Fibroblast of skin of right quadriceps (primary cell): ENCODE data around the gene KCNAB1.
A peak's percentile ranks its signal among the peaks of the same experiment; 100 is the strongest.
"Not testable (repeated sequence)": the region's sequence is repeated elsewhere in the genome, so short reads cannot be mapped to it uniquely, and the experiment has no call there.

Source experiments
- DNase-seq: peaks from one replicate; pipeline ENCODE4 v3.0.0-alpha.2; 2013

Gene KCNAB1

DNA sequence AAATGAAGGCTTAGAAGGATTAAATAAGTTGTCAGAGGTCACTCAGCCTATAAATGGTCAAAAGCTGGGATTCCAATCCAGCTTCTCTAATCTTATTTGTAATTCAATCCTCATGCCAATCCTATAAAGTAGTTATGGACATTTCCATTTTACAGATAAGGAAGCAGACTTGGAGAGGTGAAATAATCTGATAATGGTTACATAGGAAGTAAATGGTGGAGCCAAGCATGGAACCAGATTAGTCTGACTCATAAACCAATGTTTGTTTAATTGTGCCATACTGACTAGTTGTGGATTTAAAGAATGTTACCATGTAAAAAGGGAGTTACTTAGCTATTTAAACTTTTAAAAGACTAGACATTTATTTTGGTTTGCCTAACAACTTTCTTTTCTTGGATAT lies 59.7 kb downstream of the KCNAB1 start:
- DNase-seq = peak; percentile 21

DNA sequence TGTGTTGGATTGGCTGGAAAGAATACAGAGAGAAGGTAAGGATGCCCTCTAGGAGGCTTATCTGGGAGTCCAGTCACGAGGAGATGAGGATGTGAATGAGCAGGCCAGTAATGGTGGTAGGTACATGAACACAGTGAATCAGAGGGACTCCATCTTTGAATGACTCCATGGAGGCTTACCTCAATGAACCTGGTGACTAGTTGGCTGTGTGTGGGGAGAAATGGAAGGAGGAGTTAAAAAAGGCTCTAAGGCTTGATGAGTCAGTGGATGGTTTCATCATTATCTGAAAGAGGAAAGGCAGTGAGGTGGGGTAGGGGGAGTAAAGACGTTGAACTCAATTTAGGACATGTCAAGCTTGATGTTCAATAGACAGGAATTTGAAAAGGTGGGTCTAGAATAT lies 61.1 kb downstream of the KCNAB1 start:
- peak; percentile 40 for DNase-seq

DNA sequence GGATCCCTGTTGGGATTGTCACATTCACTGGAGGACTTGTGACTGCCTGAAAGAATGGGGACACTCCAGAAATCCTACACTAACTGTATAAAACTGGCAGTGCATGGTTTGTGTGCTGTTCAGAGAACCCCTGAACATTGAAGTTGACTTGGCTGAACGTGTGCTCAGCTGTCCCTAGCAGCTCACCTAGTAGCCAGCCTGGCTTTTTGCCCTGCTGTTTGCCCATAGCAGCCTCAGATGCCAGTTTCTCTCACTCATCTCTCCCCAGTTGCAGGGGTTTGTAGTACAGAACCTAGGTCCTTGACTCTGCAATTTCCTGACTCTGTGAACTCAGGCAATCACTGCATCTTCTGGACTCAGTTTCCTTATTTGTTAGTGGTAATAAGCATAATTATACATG lies 63.0 kb downstream of the KCNAB1 start:
- no peak for DNase-seq

DNA sequence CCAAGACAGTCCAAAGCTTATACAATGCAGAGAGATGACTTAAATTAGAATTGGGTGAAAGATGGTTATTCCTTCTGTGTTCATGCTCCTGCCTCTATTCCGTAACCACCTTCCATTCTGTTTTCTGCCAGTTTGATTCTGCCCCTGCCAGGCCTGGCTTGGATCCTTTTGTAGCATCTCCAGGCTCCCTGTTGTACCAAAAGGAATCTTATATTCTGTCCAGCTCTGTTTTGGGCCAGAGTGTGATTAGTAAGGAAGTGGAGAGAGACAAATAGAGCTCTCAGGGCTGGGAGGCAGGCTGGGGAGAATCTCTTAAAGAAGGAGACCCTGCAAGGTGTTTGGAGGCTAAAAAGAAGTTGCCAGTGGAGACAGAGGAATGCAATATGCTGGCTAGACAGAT lies 63.8 kb downstream of the KCNAB1 start:
- DNase-seq = no peak

DNA sequence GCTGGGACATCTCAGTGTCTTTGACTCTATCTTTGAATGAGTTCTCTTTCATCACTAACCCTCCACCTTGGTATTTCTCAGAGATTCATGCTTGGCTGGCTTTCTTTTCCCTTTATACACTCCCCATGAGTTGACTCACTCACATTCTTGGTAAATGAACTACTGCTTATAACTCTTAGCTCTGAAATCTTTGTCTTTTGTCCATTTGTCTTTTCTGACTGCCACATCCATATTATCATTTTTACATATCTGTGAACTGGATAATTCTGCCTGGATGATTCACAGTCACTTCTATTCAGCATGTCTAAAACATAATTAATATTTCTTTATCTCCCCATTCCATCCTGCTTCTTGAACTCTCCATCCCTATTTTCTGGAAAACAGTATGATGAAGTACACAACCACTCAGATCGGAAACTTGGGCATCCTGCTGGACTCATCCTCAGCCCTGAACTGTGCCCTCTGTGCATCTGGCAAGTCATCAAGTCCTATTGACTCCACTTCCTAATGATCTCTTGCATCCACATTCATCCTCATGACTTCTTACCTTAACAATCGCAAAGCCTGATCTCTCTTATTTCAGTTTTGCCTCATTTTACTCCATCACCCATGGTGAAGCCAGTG lies 66.9 kb downstream of the KCNAB1 start:
- DNase-seq = peak; percentile 57

DNA sequence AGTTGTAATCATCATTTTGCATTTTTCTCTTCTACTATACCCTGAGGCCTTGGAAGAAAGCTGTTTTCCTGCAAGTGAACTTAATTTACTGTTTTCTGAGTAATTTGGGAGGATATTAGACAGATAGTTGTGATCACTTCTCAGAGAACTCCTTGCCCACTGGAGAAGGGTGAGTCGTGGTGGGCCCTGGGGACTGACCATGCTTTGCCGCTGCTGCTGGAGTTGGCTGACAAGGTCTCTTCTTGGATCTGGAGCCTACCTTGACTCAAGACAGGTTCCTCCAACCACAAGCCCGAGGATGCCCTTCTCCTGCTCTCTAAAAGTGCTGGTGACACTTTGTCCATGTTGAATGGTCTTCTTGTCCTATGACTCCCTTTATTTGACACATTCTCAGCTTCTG lies 68.4 kb downstream of the KCNAB1 start:
- no peak for DNase-seq

DNA sequence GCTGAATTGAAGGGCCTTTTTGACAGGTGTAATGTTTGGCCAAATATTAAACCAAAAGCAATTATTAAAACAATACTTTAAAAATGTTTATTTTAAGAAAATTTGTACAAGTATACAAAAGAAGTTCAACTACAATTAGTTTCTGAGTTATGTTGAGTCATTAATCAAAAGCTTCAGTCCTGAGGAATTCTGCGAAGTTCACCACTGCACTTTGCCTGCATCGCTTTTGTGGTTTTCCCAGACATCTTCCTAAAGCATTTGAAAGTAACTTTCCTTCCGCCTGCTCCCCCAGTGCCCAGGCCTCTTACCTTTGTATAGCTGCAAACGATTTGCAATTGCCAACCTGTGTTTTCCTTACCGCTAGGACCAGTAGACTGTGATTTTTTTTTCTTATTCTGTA lies 69.5 kb downstream of the KCNAB1 start:
- DNase-seq = no peak

DNA sequence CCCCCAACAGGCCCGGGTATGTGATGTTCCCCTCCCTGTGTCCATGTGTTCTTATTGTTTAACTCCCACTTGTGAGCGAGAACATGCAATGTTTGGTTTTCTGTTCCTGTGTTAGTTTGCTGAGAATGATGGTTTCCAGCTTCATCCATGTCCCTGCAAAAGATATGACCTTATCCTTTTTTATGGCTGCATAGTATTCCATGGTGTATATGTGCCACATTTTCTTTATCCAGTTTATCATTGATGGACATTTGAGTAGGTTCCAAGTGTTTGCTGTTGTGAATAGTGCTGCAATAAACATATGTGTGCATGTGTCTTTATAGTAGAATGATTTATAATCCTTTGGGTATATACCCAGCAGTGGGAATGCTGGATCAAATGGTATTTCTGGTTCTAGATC lies 74.6 kb downstream of the KCNAB1 start:
- not testable (repeated sequence) for DNase-seq

DNA sequence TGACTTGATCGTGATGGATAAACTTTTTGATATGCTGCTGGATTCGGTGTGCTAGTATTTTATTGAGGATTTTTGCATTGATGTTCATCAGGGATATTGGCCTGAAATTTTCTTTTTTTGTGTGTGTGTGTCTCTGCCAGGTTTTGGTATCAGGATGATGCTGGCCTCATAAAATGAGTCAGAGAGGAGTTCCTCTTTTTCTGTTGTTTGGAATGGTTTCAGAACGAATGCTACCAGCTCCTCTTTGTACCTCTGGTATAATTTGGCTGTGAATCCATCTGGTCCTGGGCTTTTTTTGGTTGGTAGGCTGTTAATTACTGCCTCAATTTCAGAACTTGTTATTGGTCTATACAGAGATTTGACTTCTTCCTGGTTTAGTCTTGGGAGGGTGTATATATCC lies 76.8 kb downstream of the KCNAB1 start:
- DNase-seq = not testable (repeated sequence)

DNA sequence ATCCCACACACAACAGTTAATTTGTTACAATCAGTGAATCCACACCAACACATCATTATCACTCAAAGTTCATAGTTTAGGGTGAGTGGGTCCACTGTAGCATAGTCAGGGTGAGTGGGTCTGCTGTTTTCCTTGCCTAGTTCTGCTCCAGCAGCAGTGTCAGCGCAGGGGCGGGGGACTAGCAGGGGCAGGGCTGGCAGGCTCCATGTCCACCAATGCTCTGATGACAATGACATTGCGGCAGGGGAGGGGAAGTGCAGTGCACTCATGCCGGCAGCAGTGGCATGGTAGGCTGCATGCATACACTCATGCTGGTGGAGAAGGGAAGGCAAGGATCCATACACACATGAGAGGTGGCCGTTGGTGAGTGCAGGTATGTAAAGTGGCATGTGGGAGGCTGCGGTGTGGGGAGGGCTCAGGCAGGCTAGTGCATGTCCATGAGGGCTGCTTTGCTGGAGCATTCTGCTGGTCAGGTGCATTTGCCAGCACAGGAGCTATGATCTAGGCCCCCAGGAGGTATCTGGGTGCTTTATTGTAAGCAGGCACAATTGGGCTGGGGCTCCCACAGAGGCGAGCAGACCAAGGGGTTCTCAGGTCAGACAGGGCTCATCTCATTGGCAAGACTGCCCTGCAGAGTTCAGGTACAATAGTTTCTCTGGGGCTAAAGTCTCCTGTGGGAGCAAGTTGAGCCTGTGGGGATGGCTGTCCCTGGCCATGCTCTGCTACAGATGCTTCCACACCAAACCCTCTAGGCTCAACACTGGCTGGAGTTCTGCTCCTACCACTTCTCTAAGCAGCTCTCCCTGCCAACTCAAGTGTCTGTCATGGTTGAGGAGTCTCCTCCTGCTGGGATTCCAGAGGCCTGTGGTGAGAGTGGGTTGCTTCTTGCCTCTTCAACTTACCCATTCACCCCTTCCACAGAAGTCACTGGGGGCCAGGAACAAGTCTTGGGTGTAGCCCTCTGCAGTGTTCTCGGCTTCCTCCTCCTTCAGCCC lies 81.3 kb downstream of the KCNAB1 start:
- no peak for DNase-seq

DNA sequence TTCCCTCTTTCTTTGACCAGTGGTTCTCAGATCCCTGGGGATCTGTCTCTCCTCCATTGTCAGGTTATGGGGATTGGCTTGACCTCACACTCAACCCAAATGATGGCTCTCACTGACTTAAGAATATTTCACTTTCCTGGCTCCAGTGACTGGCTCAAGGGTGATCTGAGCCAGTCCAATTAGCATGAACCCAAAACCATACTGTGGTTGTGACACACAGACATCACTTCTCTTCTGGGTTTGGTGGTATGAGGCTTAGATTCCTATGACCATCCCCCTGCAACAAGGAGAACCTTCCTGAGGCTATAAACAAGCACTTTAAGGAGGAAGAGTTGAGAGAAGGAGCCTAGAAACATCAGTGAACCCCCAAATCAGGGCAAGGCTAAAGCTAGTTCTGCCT lies 85.8 kb downstream of the KCNAB1 start:
- DNase-seq = no peak

DNA sequence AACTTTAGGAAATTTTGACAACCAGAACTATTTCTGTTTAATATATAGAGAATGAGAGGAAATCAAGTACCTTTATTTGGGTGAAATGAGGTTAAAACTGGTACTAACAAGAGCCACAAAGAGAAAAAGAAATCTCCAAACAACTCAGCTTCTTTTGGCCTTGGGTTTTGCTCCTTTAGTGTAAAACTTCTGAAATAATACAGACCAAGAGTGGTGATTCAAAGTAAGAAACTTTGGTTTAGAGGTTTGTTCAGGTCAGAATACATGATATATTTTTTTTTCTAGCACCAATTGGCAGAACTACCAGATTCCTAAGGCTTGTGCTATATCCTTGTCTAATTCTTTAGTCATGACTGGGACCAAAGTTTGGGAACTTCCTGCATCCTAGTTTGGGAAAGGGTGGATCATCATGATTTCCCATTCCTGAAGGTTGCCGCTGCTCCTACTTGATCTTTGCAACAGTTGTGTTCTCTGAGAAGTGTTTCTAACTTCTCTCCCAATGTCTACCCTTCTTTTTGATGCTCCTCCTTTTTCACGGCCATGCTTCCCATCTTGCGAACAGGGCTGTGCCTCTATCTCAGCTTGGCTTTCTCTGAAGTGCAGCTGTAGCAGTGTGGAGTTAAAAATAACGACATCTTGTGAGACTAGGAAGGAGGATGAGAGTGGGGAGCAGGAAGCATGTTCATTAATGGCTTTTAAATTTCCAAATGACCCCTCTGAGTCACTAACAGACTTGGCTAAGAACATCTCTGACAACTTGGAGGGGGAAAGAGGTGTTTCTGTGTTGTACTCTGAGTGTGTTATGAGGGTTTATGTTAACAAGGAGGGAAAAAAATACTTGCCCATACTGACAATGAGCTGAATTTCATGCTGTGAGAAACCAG lies 87.7 kb downstream of the KCNAB1 start:
- peak; percentile 21 for DNase-seq

DNA sequence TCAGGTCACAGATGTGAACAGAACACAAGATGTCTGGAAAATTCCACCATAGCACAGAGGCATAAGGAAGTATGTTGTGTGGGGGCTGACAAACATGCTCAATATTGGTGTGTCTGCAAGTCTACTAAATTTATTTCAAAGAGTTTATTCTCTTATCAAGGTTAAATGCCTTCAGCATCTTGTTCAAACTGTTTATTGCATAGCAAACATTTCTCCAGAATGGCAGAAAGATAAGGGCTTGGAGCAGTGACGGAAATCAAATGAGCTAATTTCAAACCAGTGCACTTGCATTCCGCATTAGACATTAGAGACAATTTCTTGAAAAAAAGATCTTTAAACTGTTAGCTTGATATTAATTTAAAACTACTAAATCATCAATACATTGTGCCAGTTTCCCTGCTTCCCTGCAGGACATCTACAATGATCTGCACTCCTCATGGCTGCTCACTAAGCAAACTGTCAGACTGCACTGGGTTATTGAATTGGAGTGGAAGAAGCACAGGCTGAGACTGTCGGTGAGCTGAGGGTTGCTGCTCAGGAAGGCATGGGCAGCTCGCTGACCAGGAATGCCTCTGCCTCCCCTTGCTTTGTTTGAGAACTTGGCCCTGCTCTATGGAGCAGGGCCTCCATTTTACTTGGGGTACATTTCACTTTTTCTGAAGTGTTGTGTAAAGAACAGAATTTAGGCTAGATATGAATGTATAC lies 89.4 kb downstream of the KCNAB1 start:
- DNase-seq = no peak

DNA sequence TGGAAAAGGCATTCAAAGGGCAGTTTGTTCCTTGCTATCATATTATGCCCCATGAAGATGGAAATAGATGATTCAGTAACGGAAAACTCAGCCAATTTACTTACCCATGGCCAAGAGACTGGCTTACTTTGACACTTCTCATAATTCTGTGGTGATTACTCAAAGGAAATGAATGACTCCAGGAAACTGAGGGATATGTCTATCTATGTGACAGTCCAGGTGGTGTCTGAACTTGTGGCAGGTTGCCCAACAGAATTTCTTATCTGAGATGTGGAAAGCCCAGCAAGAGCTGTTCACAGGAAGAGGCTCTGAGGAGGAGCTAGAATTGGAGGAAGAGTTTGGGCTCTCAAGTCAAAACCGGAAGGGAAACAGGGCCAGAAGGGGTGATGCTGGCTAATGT lies 91.2 kb downstream of the KCNAB1 start:
- peak; percentile 14 for DNase-seq

DNA sequence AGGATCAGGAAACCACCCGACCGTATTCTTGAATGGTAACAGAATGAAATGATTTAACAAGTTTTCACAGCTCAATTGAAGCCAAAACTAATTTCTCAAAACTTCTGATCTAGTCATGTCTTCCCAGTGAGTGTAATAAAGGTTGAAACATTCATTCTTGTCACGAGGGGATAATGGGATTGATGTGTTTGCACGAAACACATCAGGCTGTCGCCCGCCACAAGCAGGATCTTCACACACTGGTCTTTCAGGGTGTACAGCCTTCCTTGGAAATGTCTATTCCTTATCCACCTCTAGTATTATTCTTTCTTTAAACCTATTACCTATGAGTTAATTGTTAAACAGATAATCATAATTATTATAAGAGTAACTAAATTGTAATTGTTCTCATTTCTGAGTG lies 94.3 kb downstream of the KCNAB1 start:
- DNase-seq = no peak

DNA sequence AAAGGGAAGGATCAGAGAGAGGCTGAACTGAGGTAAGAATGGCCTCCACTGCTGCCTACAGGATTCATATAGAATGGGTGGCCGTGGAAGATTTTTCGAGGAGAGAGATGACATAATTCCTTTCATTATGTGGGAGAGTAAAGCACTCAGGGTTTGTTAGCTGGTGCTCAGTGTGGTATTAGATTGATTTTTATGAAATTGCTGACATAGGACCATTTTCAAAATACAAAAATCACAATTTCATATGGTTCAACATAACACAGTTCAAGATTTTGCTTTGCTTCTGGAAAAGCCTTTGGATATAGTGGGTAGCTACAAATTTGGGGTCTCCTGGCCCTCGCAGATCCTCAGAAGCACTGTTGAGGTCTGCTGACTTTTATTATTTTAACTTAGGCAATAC lies 95.4 kb downstream of the KCNAB1 start:
- no peak for DNase-seq

DNA sequence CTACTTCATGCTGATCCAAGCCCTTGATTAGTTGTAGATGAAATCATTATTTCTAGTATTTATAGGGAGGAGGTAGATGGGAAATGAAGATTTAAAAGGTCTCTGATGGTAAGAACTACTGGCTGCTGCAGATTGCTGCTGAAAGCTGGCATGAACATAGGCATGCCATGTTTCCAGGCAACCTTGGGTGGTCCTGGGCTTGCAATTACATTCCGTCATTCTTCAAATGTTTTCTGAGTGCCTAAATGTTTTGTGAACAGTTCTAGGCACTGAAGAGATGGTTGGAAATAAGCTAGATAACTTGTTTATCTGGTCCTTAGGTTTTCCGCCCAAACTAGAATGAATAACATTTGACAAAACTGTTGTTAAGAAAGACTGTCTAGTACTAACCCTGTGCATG lies 95.8 kb downstream of the KCNAB1 start:
- no peak for DNase-seq

DNA sequence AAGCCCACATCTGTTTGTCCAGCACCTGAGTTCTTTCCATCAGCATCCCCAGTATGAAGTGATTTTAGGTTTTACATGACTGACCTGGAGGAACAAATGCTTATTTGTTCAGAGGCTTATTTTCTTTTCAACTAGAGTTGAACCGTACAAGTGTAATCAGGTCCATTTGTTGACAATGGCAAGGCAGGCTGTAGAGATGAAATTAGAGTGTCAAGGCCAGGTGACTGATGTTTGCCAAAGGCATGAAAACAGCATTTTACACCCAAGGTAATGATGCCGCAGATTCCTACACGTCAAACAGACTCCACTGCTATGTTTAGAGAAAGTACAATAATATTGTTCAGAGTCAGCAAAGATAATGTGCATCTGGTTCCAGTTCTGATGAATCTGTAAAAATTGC lies 96.5 kb downstream of the KCNAB1 start:
- no peak for DNase-seq

DNA sequence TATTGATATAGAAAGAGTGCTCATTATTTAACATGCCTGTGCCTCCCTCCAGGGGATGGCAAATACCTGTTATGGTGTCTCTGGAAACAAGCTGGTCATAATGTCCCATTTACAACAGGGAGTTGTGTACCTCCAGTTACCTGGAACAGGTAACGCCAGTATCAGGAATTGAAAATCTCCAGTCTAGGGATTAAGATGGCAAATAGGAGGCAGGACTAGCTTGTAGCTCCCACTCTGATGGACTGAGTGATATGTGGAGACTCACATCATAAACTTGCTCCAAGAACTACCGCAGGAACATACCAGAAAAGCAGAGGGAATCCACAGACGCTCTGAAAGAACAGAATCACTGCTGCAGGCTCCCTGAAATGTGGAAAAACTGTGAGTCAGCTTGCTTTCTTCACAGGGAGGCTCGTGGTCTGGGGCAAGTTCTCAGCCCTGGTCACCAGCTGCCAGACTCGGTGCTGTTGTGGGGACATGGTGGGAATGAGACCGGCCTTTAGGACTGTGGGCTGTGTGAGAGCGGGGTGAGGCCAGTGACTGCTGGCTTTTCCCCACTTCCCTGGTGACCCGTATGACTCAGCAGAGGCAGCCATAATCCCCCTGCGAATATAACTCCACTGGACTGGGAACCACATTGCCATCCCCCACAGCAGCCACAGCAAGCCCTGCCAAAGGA lies 97.4 kb downstream of the KCNAB1 start:
- DNase-seq = peak; percentile 18

DNA sequence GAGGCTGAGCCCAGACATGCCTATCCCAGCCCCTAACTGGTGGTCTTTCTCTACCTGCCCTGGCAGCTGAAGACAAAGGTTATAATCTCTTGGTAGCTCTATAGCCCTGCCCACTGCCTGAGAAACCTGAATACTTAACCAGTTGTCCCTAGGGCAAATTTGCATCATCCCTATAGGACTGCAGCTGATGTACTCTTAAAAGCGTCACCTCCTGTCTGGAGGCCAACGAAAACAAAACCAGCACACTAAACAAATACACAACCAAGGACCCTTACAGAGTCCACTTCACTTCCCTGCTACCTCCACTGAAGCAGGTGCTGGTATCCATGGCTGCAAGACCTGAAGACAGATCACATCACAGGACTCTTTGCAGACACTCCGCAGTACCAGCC lies 98.0 kb downstream of the KCNAB1 start:
- no peak for DNase-seq

DNA sequence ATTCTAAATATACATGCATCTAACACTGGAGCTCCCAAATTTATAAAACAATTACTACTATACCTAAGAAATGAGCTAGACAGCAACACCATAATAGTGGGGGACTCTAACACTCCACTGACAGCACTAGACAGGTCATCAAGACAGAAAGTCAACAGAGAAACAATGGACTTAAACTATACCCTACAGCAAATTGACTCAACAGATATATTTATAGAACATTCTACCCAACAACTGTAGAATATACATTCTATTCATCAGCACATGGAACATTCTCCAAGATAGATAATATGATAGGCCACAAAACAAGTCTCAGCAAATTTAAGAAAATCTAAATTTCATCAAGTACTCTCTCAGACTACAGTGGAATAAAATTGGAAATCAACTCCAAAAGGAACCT lies 102.0 kb downstream of the KCNAB1 start:
- DNase-seq = not testable (repeated sequence)

DNA sequence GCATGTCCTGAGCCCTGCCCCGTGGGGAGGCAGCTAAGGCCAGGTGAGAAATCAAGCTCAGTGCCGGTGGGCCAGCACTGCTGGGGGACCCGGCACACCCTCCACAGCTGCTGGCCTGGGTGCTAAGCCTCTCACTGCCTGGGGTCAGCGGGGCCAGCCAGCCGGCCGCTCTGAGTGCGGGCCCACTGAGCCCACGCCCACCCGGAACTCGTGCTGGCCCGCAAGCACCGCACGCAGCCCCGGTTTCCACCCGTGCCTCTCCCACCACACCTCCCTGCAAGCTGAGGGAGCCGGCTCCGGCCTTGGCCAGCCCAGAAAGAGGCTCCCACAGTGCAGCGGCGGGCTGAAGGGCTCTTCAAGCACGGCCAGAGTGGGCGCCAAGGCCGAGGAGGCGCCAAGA lies 103.7 kb downstream of the KCNAB1 start:
- DNase-seq = not testable (repeated sequence)
